Epidermal melanocyte (primary cell): ENCODE data around the gene CEACAM3.

ENCODE experiments used
- DNase-seq: peaks from one replicate; pipeline ENCODE4 v3.0.0; 2011; ENCODE audit warnings: low spot score; ENCODE audit not compliant: insufficient read length

Gene CEACAM3

GRCh38 chr19:41792513-41793413 is 3.6 kb upstream of the CEACAM3 start:
- DNase-seq, result no peak

GRCh38 chr19:41793414-41793727 is 3.0 kb upstream of the CEACAM3 start:
- DNase-seq, result no peak

- no peak for DNase-seq
Measured at GRCh38 chr19:41795031-41795461, 1.3 kb upstream of the CEACAM3 start.

GRCh38 chr19:41796901-41797300 is 514 bp downstream of the CEACAM3 start:
- no peak for DNase-seq

GRCh38 chr19:41799444-41800000 is 3.1 kb downstream of the CEACAM3 start:
- DNase-seq, result no peak

GRCh38 chr19:41801031-41801430 is 4.6 kb downstream of the CEACAM3 start:
- DNase-seq, result no peak

- DNase-seq, result no peak
Measured at GRCh38 chr19:41801792-41802211, 5.4 kb downstream of the CEACAM3 start.

- DNase-seq, result no peak
Measured at GRCh38 chr19:41802770-41803169, 6.4 kb downstream of the CEACAM3 start.

- DNase-seq, result no peak
Measured at GRCh38 chr19:41804336-41804735, 7.9 kb downstream of the CEACAM3 start.

GRCh38 chr19:41807176-41807575 is 10.8 kb downstream of the CEACAM3 start:
- no peak for DNase-seq

- no peak for DNase-seq
Measured at GRCh38 chr19:41808663-41809566, 12.5 kb downstream of the CEACAM3 start.

- no peak for DNase-seq
Measured at GRCh38 chr19:41810301-41810700, 13.9 kb downstream of the CEACAM3 start.

- no peak for DNase-seq
Measured at GRCh38 chr19:41811036-41811435, 14.6 kb downstream of the CEACAM3 start.

- DNase-seq, result no peak
Measured at GRCh38 chr19:41811981-41812380, 15.6 kb downstream of the CEACAM3 start.

- no peak for DNase-seq
Measured at GRCh38 chr19:41813911-41814310, 17.5 kb downstream of the CEACAM3 start.

GRCh38 chr19:41815301-41815700 is 18.9 kb downstream of the CEACAM3 start:
- DNase-seq, result no peak

GRCh38 chr19:41816761-41817160 is 20.4 kb downstream of the CEACAM3 start:
- DNase-seq, result no peak

GRCh38 chr19:41821003-41821735 is 24.8 kb downstream of the CEACAM3 start:
- DNase-seq, result no peak

- DNase-seq, result no peak
Measured at GRCh38 chr19:41837981-41838708, 41.8 kb downstream of the CEACAM3 start.

- DNase-seq, result no peak
Measured at GRCh38 chr19:41839211-41839610, 42.8 kb downstream of the CEACAM3 start.

- no peak for DNase-seq
Measured at GRCh38 chr19:41843371-41843770, 47.0 kb downstream of the CEACAM3 start.
